Stimulated activated CD8-positive, alpha-beta memory T cell treated with anti-CD3 and anti-CD28 coated beads, Interleukin-4, amount 100 ng/mL, for 48 hours (primary cell): ENCODE results near the gene VASP.

Experiments used
- DNase-seq: peaks from one replicate; pipeline ENCODE4 v3.0.0-alpha.2; 2020

The VASP gene

DNA sequence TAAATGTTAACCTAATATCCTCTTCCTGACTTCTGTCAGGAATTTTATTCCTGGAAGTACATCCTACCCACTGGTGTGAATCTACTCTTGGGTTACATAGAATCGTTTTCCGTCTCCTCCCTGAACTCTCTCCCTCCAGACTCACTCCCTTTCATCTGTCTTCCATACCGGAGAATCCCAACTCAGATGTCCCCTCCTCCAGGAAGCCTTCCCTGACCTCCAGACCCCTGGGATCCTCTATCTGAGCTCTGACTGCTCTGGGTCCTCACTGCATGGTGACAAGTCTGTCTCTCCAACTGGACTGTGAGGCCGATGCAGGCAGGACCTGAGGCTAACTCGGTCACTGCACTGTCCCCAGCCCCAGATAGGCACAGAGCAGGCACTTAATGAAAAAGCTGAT is 52.8 kb downstream of the VASP start:
- no peak for DNase-seq

- DNase-seq, result no peak
Measured at GRCh38 chr19:45560686-45561085, 53.4 kb downstream of the VASP start.

- DNase-seq, result no peak
Measured at GRCh38 chr19:45564131-45564780, 57.0 kb downstream of the VASP start.

- no peak for DNase-seq
Measured at GRCh38 chr19:45567609-45568008, 60.3 kb downstream of the VASP start.

DNA sequence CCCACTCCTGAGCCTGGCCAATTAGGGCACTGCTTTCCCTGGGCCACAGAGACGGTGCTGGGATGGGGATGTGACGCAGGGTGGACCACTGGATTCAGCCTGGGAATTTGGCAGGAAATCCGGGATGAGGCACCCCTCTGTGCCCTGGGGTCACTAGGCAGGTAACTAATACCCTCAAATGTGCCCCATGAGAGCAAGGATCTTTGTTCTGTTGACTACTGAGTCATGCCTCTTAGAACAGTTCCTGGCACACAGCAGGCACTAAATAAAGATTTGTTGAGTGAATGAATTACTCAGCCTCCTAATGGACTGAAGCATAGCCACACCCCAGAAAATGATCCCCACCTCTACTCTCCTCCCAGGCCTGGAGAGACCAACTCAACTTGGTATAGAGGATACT is 61.5 kb downstream of the VASP start:
- DNase-seq, result no peak

DNA sequence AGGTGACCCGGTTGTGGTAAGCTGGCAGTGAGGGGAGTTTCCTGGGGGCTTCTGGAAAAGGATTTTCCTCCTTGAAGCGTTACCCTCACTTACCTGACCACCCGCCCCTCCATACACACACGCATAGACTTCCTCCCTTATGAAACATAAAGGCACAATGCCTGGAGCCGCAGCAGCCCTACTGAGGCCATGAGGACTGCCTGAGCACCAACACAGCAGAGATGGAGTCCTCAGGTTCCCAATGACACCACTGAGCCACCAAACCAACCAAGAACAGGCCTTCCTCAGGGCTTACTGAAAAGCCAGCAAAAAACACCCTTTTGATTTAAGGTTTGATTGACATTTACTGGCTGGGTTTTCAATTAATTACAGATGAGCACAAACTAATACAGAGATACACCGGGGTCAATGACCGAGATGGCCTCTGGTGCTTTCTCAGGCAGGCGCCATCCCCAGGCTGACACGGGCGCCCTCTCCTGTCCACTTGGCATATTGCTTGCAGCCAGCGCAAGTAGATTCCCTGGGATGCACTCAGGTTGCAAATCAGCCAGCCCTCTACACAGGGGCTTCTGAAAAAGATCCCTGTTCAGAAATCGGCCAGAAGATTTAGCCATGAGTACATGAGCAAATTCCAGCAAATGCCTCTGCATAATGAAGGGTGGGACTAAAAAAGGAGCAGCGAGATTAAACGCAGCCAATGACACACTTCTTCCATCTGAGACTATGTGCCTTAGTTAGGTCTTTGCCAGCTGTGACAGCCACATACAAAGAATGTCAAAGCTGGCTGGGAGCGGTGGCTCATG is 62.5 kb downstream of the VASP start:
- DNase-seq, result peak; percentile 84

GRCh38 chr19:45571457-45572220 is 64.4 kb downstream of the VASP start:
- no peak for DNase-seq

DNA sequence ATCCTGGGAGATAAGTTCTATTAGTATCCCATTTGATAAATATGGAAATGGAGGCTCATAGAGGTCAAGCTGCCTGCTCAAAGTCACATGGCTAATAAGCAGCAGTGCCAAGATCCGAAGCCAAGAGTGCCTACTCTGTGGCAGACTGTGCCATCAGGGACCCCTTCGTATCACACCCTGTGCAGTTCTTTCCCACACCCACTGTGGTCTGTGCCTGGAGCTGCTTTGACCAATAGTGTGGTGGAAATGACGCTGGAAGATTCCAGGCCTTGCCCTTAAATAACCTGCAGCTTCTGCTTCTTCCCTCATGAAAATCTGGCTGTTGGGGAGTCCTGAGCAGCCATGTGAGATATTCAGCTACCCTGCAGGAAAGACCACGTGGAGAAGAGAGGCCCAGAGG is 67.2 kb downstream of the VASP start:
- DNase-seq, result no peak

- no peak for DNase-seq
Measured at GRCh38 chr19:45575216-45575615, 67.9 kb downstream of the VASP start.
